K562 (cell line): Measurements from ENCODE around the gene MBOAT7. TPM values are rescaled to one million over a fixed set of nuclear protein-coding genes. Genes with fewer than 3 reads are reported as not detected.

Experiments used
- CSDE1 ChIP-seq, 2 experiments: fragments of 450-650 bp; IDR thresholded peaks; 2 replicates each; pipeline ENCODE4 v1.6.1; 2016; ENCODE audit warnings: mild to moderate bottlenecking in 1 of 2
- ESRRA ChIP-seq: fragments of 450-650 bp; IDR thresholded peaks from 2 replicates; pipeline ENCODE4 v1.6.1; 2014; ENCODE audit warnings: low read depth, mild to moderate bottlenecking, moderate library complexity, borderline replicate concordance
- HDAC1 ChIP-seq, 2 experiments: fragments of 450-650 bp; IDR thresholded peaks; 2 replicates each; pipeline ENCODE4 v1.6.1; 2016 to 2017; ENCODE audit warnings: inconsistent platforms in 1 of 2, mild to moderate bottlenecking in 1 of 2, moderate library complexity in 1 of 2
- HSF4 ChIP-seq: fragments of 250-450 bp; sonication (Bioruptor Pico); IDR thresholded peaks from 2 replicates; pipeline ENCODE4 v2.1.2; 2022; ENCODE audit warnings: mild to moderate bottlenecking, moderate library complexity, borderline replicate concordance
- MAFK ChIP-seq: IDR thresholded peaks from 2 replicates; pipeline ENCODE4 v1.6.1; 2011; ENCODE audit warnings: low read length, improper control_type of control experiment
- NR2C1 ChIP-seq, 2 experiments: fragments of 450-650 bp; IDR thresholded peaks; 2 replicates each; pipeline ENCODE4 v1.6.1; 2017; ENCODE audit warnings: mild to moderate bottlenecking in 2 of 2, antibody characterized with exemption in 1 of 2, inconsistent platforms in 1 of 2, missing compliant biosample characterization in 1 of 2, missing genetic modification characterization in 1 of 2
- PHB2 ChIP-seq: fragments of 450-650 bp; IDR thresholded peaks from 2 replicates; pipeline ENCODE4 v1.6.1; 2017; ENCODE audit warnings: low read depth
- POLR2G ChIP-seq: fragments of 200-400 bp; formaldehyde crosslinking; IDR thresholded peaks from 2 replicates; pipeline ENCODE4 v1.6.1; 2017; ENCODE audit warnings: low read depth, mild to moderate bottlenecking, antibody characterized with exemption, low read length, moderate library complexity
- RBM22 ChIP-seq: fragments of 200-400 bp; formaldehyde crosslinking; IDR thresholded peaks from 2 replicates; pipeline ENCODE4 v1.6.1; 2018; ENCODE audit warnings: low read length, low read depth; ENCODE audit not compliant: poor library complexity, severe bottlenecking
- SIN3B ChIP-seq: fragments of 450-650 bp; IDR thresholded peaks from 2 replicates; pipeline ENCODE4 v1.6.1; 2017; ENCODE audit warnings: low read depth, mild to moderate bottlenecking, moderate library complexity
- SREBF1 ChIP-seq: fragments of 150-350 bp; IDR thresholded peaks from 2 replicates; pipeline ENCODE4 v1.6.1; 2014; ENCODE audit warnings: antibody characterized with exemption, low read depth, low read length, borderline replicate concordance
- TEAD1 ChIP-seq, 2 experiments: fragments of 450-650 bp in 1 of 2; sonication (generic) in 1 of 2; formaldehyde crosslinking; IDR thresholded peaks; 2 replicates each; pipeline versions ENCODE4 v1.4.0 to v1.8.0; 2020 to 2022; ENCODE audit warnings: mild to moderate bottlenecking in 2 of 2, missing genetic modification reagents in 1 of 2
- YBX1 ChIP-seq: fragments of 450-650 bp; IDR thresholded peaks from 2 replicates; pipeline ENCODE4 v1.7.1; 2016; ENCODE audit warnings: mild to moderate bottlenecking
- ZC3H4 ChIP-seq: sonication (generic); formaldehyde crosslinking; IDR thresholded peaks from 2 replicates; pipeline ENCODE4 v1.9.0; 2021; ENCODE audit warnings: missing genetic modification reagents, borderline replicate concordance
- ZNF133 ChIP-seq: fragments of 250-450 bp; sonication (Bioruptor Pico); IDR thresholded peaks from 2 replicates; pipeline ENCODE4 v1.4.0; 2020; ENCODE audit warnings: mild to moderate bottlenecking
- ZNF212 ChIP-seq: fragments of 450-650 bp; formaldehyde crosslinking; IDR thresholded peaks from 2 replicates; pipeline ENCODE4 v1.4.0; 2020; ENCODE audit warnings: mild to moderate bottlenecking
- ZNF778 ChIP-seq: fragments of 450-650 bp; formaldehyde crosslinking; IDR thresholded peaks from 2 replicates; pipeline ENCODE4 v1.4.0; 2020; ENCODE audit warnings: mild to moderate bottlenecking, moderate library complexity
- polyA plus RNA-seq, 8 experiments: library from polyadenylated mRNA; depleted of rRNA in 4 of 8; stranded (reverse) in 5 of 8; unstranded in 3 of 8; fragments of >200 nt; fragmentation: Nextera tagmentation in 2 of 8; fragmentation: Illumina TruSeq in 1 of 8; extraction: Ambion mirVana in 2 of 8; extraction: Trizol in 1 of 8; gene quantifications; 2 replicates each; pipeline versions ENCODE4 v1.2.1 to v1.2.3, GENCODE V29; 2011 to 2014; ENCODE audit warnings: inconsistent platforms in 1 of 8, missing spikeins in 1 of 8
- total RNA-seq, 7 experiments: library from RNA; depleted of rRNA in 6 of 7; stranded (reverse); fragments of >200 nt in 6 of 7; fragmentation: Illumina TruSeq in 2 of 7; extraction: Trizol in 2 of 7; gene quantifications; 2 replicates each; pipeline versions ENCODE4 v1.2.1 to v1.2.3, GENCODE V29; 2011 to 2021; ENCODE audit warnings: low replicate concordance in 1 of 7
- TF ChIP-seq, protein P1 (sequence below): fragments of 450-650 bp; IDR thresholded peaks from 2 replicates; pipeline ENCODE4 v1.6.1; 2016; ENCODE audit warnings: low read depth, mild to moderate bottlenecking, moderate library complexity
- TF ChIP-seq, protein P2 (sequence below): fragments of 450-650 bp; IDR thresholded peaks from one replicate; pipeline ENCODE4 v1.6.1; 2018; ENCODE audit warnings: mild to moderate bottlenecking, moderate library complexity; ENCODE audit not compliant: partially characterized antibody
- TF ChIP-seq, protein P3 (sequence below): fragments of 250-450 bp; sonication (Bioruptor Pico); IDR thresholded peaks from 2 replicates; pipeline ENCODE4 v1.5.0; 2020; ENCODE audit warnings: mild to moderate bottlenecking, borderline replicate concordance
- TF ChIP-seq, protein P4 (sequence below): IDR thresholded peaks from 3 replicates; pipeline ENCODE4 v1.6.1; 2011; ENCODE audit warnings: borderline replicate concordance, mild to moderate bottlenecking, moderate library complexity; ENCODE audit not compliant: insufficient read length; ENCODE audit errors: extremely low read depth

The MBOAT7 gene
- total and polyA plus RNA-seq, 9 of the 15 experiments (the other 6 are each of a cell fraction or from before 2014, with no cell fraction given) = 1.4 to 153 (median 56.1) TPM

DNA sequence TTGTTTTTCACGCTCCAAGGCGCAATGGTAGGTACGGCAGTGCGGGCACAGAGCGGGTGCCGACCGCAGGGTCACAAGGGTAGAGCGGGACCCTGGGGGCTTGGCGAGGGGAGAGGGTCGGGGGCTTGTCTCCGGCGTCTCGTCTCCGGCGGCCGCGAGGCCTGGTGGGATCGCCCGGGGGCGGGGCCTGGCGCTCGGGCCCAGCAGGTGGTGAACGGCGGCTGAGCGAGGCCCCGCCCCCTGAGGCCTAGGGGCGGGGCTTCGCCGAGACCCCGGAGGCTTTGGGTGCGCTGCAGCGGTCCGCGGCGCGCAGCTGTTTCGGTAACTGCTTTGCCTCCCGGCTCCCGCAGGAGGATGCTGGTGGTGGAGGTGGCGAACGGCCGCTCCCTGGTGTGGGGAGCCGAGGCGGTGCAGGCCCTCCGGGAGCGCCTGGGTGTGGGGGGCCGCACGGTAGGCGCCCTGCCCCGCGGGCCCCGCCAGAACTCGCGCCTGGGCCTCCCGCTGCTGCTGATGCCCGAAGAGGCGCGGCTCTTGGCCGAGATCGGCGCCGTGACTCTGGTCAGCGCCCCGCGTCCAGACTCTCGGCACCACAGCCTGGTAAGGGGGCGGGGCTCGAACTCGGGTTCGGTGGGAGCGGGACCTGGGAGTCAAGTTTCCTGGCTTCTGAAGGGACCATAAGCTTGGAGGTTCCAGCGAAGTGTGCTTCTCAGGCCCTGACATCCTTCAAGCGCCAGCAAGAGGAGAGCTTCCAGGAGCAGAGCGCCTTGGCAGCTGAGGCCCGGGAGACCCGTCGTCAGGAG, 1.8 kb upstream of the MBOAT7 start, which contains the start of gene TSEN34 (continued):
- TF ChIP-seq, protein P1, sequence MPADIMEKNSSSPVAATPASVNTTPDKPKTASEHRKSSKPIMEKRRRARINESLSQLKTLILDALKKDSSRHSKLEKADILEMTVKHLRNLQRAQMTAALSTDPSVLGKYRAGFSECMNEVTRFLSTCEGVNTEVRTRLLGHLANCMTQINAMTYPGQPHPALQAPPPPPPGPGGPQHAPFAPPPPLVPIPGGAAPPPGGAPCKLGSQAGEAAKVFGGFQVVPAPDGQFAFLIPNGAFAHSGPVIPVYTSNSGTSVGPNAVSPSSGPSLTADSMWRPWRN = no peak
- TF ChIP-seq ZNF778 = no peak
- TF ChIP-seq NR2C1 (IDR thresholded peaks at IDR 0.05) = no peak
- TF ChIP-seq NR2C1 (tag; IDR thresholded peaks at IDR 0.05) = no peak
- no peak for TF ChIP-seq ZNF212 (CRISPR knock-in tag)
- no peak for TF ChIP-seq TEAD1 (CRISPR knock-in tag; IDR thresholded peaks at IDR 0.05)
- TF ChIP-seq HSF4 (CRISPR knock-in tag) = no peak
- no peak for TF ChIP-seq YBX1
- TF ChIP-seq, protein P2, sequence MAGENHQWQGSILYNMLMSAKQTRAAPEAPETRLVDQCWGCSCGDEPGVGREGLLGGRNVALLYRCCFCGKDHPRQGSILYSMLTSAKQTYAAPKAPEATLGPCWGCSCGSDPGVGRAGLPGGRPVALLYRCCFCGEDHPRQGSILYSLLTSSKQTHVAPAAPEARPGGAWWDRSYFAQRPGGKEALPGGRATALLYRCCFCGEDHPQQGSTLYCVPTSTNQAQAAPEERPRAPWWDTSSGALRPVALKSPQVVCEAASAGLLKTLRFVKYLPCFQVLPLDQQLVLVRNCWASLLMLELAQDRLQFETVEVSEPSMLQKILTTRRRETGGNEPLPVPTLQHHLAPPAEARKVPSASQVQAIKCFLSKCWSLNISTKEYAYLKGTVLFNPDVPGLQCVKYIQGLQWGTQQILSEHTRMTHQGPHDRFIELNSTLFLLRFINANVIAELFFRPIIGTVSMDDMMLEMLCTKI = no peak
- no peak for TF ChIP-seq ZNF133 (CRISPR knock-in tag)
- 0 out of 2 replicates have a peak, but pooled peaks have one; percentile 10 for TF ChIP-seq ESRRA
- peak in 1 of 2 experiments; percentile 80; a peak in 2 of 4 replicates for TF ChIP-seq HDAC1 (IDR thresholded peaks at IDR 0.05)
- TF ChIP-seq ZC3H4 (CRISPR knock-in tag) = no peak; the same call in 1 of the 2 replicates
- no peak for TF ChIP-seq SREBF1
- TF ChIP-seq RBM22 = peak; percentile 38
- no peak for TF ChIP-seq MAFK
- no peak for TF ChIP-seq CSDE1 (IDR thresholded peaks at IDR 0.05)
- TF ChIP-seq, protein P3, sequence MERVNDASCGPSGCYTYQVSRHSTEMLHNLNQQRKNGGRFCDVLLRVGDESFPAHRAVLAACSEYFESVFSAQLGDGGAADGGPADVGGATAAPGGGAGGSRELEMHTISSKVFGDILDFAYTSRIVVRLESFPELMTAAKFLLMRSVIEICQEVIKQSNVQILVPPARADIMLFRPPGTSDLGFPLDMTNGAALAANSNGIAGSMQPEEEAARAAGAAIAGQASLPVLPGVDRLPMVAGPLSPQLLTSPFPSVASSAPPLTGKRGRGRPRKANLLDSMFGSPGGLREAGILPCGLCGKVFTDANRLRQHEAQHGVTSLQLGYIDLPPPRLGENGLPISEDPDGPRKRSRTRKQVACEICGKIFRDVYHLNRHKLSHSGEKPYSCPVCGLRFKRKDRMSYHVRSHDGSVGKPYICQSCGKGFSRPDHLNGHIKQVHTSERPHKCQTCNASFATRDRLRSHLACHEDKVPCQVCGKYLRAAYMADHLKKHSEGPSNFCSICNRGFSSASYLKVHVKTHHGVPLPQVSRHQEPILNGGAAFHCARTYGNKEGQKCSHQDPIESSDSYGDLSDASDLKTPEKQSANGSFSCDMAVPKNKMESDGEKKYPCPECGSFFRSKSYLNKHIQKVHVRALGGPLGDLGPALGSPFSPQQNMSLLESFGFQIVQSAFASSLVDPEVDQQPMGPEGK (CRISPR knock-in tag) = no peak
- TF ChIP-seq, protein P4, sequence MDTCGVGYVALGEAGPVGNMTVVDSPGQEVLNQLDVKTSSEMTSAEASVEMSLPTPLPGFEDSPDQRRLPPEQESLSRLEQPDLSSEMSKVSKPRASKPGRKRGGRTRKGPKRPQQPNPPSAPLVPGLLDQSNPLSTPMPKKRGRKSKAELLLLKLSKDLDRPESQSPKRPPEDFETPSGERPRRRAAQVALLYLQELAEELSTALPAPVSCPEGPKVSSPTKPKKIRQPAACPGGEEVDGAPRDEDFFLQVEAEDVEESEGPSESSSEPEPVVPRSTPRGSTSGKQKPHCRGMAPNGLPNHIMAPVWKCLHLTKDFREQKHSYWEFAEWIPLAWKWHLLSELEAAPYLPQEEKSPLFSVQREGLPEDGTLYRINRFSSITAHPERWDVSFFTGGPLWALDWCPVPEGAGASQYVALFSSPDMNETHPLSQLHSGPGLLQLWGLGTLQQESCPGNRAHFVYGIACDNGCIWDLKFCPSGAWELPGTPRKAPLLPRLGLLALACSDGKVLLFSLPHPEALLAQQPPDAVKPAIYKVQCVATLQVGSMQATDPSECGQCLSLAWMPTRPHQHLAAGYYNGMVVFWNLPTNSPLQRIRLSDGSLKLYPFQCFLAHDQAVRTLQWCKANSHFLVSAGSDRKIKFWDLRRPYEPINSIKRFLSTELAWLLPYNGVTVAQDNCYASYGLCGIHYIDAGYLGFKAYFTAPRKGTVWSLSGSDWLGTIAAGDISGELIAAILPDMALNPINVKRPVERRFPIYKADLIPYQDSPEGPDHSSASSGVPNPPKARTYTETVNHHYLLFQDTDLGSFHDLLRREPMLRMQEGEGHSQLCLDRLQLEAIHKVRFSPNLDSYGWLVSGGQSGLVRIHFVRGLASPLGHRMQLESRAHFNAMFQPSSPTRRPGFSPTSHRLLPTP = no peak
- no peak for TF ChIP-seq SIN3B
- TF ChIP-seq POLR2G = peak; percentile 73
- TF ChIP-seq PHB2 = no peak
